SU-DHL-6 (cell line): ENCODE results near the gene MICAL1.
"Not testable (repeated sequence)": the region's sequence is repeated elsewhere in the genome, so short reads cannot be mapped to it uniquely, and the experiment has no call there.

Experiments used
- H2AFZ ChIP-seq: fragments of 200-600 bp; sonication (generic); 2 replicates; pipeline ENCODE4 v1.6.1; 2014; ENCODE audit warnings: low read depth, mild to moderate bottlenecking, moderate library complexity, mixed read lengths, antibody characterized with exemption, low read length; ENCODE audit not compliant: severe bottlenecking
- H3F3A ChIP-seq: fragments of 200-600 bp; shearing (Covaris generic); 2 replicates; pipeline ENCODE4 v1.6.0; 2016; ENCODE audit warnings: antibody characterized with exemption, mild to moderate bottlenecking; ENCODE audit not compliant: insufficient read depth
- H3K27ac ChIP-seq: fragments of 200-600 bp; sonication (generic); 2 replicates; pipeline ENCODE4 v1.5.1; 2016; ENCODE audit warnings: low read depth, mild to moderate bottlenecking, low read length, moderate library complexity, mixed read lengths
- H3K27me3 ChIP-seq: fragments of 200-600 bp; sonication (generic), shearing (Covaris generic); 2 replicates; pipeline ENCODE4 v1.6.0; 2014; ENCODE audit warnings: mild to moderate bottlenecking, low read length
- H3K36me3 ChIP-seq: fragments of 200-600 bp; sonication (generic); 2 replicates; pipeline ENCODE4 v1.6.1; 2014; ENCODE audit warnings: mild to moderate bottlenecking, low read length, mixed read lengths
- H3K4me2 ChIP-seq: fragments of 300-600, 200-600 bp; shearing (Covaris generic), sonication (generic); 2 replicates; pipeline ENCODE4 v1.6.0; 2014; ENCODE audit warnings: low read length, low read depth, mild to moderate bottlenecking; ENCODE audit not compliant: poor library complexity, severe bottlenecking
- H3K4me3 ChIP-seq: fragments of 200-600 bp; sonication (generic); 2 replicates; pipeline ENCODE4 v1.5.1; 2014; ENCODE audit warnings: antibody characterized with exemption, low read length, mild to moderate bottlenecking, mixed read lengths; ENCODE audit not compliant: insufficient read depth, poor library complexity, severe bottlenecking
- H3K79me2 ChIP-seq: fragments of 200-600 bp; sonication (generic); 2 replicates; pipeline ENCODE4 v1.6.1; 2014; ENCODE audit warnings: mild to moderate bottlenecking, low read length, moderate library complexity; ENCODE audit not compliant: insufficient read depth
- H3K9ac ChIP-seq: fragments of 200-600 bp; sonication (generic); 2 replicates; pipeline ENCODE4 v1.7.0; 2014; ENCODE audit warnings: mild to moderate bottlenecking, low read length
- H3K9me2 ChIP-seq: fragments of 200-600 bp; sonication (generic); replicated peaks from 2 replicates; pipeline ENCODE4 v1.6.1; 2014; ENCODE audit warnings: low read length; ENCODE audit not compliant: insufficient read depth
- H3K9me3 ChIP-seq: fragments of 200-600 bp; sonication (generic); 2 replicates; pipeline ENCODE4 v1.6.1; 2014; ENCODE audit warnings: low read length, mixed read lengths; ENCODE audit not compliant: insufficient read depth
- H4K20me1 ChIP-seq: fragments of 200-600 bp; sonication (generic); 2 replicates; pipeline ENCODE4 v1.6.1; 2014; ENCODE audit warnings: low read depth, mild to moderate bottlenecking, antibody characterized with exemption, low read length, moderate library complexity, mixed read lengths
- EZH2phosphoT487 ChIP-seq: fragments of 200-600 bp; sonication (generic), shearing (Covaris generic); conservative IDR thresholded peaks from 2 replicates; pipeline ENCODE4 v1.6.1; 2018; ENCODE audit warnings: mild to moderate bottlenecking, antibody characterized with exemption, low read length, moderate library complexity, mixed read lengths
- TF ChIP-seq, protein P1 (sequence below): fragments of 200-600 bp; sonication (generic); IDR thresholded peaks from one replicate; pipeline ENCODE4 v1.5.1; 2017; ENCODE audit warnings: antibody characterized with exemption, mild to moderate bottlenecking, low read length, moderate library complexity; ENCODE audit not compliant: insufficient read depth, poor library complexity, severe bottlenecking

The MICAL1 gene

DNA sequence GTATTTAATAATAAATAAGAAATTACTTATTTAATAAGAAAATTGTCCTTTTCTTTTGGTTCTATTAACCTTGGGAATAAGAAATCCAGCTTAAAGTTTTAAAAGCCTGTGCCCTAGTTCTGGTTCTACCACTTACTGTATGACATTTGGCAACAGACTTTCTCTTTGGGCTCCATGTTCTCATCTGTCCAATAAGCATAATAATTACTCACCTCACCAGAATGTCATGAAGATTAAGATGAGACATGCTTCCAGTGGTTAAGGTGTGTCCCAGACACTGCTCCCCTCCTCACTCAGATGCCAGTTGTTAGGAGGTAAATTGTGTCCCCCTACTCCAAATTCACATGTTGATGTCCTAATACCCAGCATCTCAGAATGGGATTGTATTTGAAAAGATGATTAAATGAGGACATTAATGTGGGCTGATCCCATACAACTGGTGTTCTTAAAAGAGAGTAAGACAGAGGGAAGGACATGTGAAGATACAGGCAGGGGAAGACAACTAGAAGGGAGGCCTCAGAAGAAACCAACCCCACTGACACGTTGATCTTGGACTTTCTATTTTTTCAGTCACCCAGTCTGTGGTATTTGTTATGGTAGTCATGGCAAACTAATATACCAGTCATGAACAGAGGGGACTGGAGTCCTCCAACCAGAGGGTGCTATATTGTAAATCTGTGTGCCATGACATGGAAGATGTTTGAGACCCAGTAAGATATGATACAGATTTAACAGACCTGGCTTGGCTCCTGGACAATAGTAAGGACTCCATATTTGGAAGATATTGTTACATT is 6.4 kb upstream of the MICAL1 start:
- Histone ChIP-seq H3K79me2 (peaks cover 21% of the 10 kb centered on the region), H3K4me3 (no peak overlapping the region), H3K27me3 (no peaks in the 10 kb centered on the region), H3K9me2 (no peaks in the 10 kb centered on the region), H4K20me1 (no peaks in the 10 kb centered on the region), H3K36me3 (peaks cover 48% of the 10 kb centered on the region), H3K4me2 (no peak overlapping the region), H3F3A (peaks cover 27% of the 10 kb centered on the region), H3K9me3 (no peaks in the 10 kb centered on the region), H3K27ac (no peak overlapping the region), H2AFZ (no peak overlapping the region), H3K9ac (no peak overlapping the region)
- TF ChIP-seq, protein P1, sequence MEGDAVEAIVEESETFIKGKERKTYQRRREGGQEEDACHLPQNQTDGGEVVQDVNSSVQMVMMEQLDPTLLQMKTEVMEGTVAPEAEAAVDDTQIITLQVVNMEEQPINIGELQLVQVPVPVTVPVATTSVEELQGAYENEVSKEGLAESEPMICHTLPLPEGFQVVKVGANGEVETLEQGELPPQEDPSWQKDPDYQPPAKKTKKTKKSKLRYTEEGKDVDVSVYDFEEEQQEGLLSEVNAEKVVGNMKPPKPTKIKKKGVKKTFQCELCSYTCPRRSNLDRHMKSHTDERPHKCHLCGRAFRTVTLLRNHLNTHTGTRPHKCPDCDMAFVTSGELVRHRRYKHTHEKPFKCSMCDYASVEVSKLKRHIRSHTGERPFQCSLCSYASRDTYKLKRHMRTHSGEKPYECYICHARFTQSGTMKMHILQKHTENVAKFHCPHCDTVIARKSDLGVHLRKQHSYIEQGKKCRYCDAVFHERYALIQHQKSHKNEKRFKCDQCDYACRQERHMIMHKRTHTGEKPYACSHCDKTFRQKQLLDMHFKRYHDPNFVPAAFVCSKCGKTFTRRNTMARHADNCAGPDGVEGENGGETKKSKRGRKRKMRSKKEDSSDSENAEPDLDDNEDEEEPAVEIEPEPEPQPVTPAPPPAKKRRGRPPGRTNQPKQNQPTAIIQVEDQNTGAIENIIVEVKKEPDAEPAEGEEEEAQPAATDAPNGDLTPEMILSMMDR = no peak
- no peak for TF ChIP-seq EZH2phosphoT487

DNA sequence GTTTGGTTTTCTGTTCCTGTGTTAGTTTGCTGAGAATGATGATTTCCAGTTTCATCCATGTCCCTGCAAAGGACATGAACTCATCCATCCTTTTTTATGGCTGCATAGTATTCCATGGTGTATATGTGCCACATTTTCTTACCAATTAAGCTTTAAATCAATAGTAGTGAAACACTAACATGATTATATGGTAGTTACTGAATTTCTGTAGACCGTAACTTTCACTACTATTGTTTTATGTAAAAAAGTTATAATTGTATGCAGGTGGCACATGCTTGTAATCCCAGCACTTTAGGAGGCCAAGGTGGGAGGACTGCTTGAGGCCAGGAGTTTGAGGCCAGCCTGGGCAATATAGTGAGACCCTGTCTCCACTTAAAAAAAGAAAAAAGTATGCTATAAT is 5.6 kb upstream of the MICAL1 start:
- peaks cover 41% of the 10 kb centered on the region for H3K36me3 ChIP-seq
- not testable (repeated sequence) for H3K9me3 ChIP-seq, H4K20me1 ChIP-seq

DNA sequence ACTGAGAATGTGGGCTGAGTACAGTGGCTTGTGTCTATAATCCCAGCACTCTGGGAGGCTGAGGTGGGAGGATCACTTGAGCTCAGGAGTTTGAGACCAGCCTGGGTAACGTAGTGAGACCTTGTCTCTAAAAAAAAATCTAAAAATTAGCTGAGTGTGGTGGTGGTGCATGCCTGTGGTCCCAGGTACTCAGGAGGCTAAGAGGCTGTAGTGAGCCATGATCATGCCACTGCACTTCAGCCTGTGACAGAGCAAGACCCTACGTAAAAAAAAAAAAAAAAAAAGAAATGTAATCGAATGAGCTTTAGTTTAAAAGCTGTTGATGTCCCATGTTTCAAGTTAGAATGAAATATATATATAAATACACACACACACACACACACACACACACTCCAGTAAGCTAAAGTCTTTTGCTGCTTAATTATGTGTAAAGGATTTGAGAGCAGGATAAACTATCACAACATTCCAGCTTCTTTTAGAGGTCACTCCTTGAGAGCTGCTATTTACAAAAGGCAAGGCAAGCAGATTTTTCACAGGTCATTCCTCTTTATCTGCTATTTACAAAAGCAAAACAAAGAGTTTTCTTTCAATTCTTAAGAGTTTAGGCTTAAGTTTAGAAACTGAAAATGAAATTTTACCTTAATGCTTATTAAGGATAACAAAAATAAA is 4.7 kb upstream of the MICAL1 start:
- Histone ChIP-seq H3K27me3 (no peaks in the 10 kb centered on the region), H3K4me2 (no peak overlapping the region), H3F3A (peaks cover 35% of the 10 kb centered on the region), H3K79me2 (peaks cover 11% of the 10 kb centered on the region; the same call in 1 of the 2 replicates), H2AFZ (no peak overlapping the region), H3K9me2 (no peaks in the 10 kb centered on the region), H3K27ac (peak overlapping the region; percentile 16; the same call in 1 of the 2 replicates), H4K20me1 (no peaks in the 10 kb centered on the region), H3K9me3 (no peaks in the 10 kb centered on the region), H3K9ac (no peak overlapping the region), H3K36me3 (peaks cover 32% of the 10 kb centered on the region), H3K4me3 (no peak overlapping the region)
- TF ChIP-seq EZH2phosphoT487 = no peak
- TF ChIP-seq, protein P1 = no peak

More for the DNA sequence above, 5.6 kb upstream of the MICAL1 start:
- H3K27ac ChIP-seq, H3K9me2 ChIP-seq, H3K27me3 ChIP-seq, H3K9ac ChIP-seq, H3K4me2 ChIP-seq, H2AFZ ChIP-seq, H3K4me3 ChIP-seq: not testable (repeated sequence)
- Histone ChIP-seq H3K79me2 (peaks cover 20% of the 10 kb centered on the region), H3F3A (peaks cover 34% of the 10 kb centered on the region)
